ENCODE measurements around the gene MRPS11.
"Not testable (repeated sequence)": the region's sequence is repeated elsewhere in the genome, so short reads cannot be mapped to it uniquely, and the experiment has no call there.

The MRPS11 gene

DNA sequence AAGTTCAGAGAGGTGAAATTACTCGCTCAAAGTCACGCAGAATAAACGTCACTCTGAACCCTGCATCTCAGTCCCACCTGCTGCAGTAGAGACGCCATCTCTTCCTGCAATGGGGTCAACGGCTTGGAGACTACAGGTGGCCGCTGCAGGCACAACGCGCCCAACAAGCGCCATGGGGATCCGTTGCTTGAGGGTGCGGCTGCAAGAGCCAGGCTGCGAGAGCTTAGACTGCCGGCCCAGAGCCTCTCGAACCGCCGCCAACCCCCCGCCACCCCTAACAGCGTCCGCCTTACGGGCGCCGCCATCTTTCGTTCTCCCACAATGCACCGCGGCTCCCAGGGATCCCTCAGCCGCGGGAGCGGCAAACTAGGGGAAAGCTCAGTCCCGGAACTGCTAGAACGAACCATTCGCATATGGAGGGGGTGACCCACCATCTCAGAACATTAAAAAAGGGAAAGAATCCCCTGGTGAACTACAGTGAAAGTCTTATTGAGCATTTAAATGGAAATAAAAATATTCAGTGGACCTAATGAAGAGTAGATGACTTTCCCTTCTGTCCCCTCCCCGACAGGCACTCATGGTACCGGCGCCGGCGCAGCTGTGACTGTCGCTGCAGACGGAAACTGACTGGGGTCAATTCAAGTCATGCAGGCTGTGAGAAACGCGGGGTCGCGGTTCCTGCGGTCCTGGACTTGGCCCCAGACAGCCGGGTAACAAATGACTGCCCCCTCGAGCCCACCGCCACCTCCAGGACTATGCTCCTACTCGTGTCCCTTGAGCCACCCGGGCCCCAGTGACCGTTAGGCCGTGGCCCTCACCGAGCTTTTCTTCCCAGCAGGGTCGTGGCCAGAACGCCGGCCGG lies at the start of gene MRPS11, which contains the start of gene MRPL46:
Gene MRPS11, plus strand, starts transcription at position 636 of the 862 bp plus-strand sequence. Its CDS starts 10 bp downstream, at position 646.
Gene MRPL46, minus strand, starts transcription at position 316 of the 862 bp plus-strand sequence. Its CDS starts 11 bp downstream, at position 305.
- DNase-seq (ENCODE audit: low read depth in 3 of 3, low spot score in 1 of 3) = peak; percentile 74 to 87 (median 74)

DNA sequence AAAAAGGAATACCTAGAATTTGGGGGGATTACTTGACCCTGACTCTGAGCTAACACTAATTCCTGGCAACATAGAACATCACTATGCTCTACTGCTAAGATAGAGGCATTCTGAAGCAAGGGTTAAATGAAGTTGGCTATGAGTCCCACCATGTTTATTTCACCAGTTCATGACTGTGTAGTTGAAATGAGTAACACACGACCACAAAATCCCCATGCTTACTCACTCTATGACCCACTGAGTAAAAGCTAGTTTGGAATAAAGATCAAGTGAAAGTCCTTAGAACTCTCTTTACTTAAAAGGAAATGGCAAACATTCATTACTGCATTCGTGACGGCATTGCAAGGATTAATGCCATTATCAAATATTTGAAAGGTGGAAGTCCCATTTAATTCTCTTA lies 47.7 kb upstream of the MRPS11 start:
- no peak for DNase-seq (ENCODE audit: low read depth in 3 of 3, low spot score in 1 of 3)

DNA sequence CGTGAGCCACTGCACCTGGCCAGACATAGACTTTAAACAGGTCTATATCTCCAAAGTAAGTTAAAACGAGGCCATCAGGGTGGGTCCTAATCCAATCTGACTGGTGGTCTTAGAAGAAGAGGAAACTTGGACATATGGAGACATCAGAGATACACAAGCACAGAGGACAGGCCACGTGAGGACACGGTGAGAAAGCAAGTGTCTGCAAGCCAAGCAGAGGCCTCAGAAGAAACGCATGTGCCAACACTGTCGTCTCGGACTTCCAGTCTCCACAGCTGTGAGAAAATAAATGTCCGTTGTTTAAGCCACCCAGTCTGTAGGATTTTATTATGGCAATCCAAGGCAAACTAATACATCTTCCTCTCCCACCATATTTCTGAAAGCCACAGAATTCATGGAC lies 44.2 kb upstream of the MRPS11 start:
- DNase-seq (ENCODE audit: low read depth in 3 of 3, low spot score in 1 of 3) = no peak

GRCh38 chr15:88426304-88426703 lies 41.2 kb upstream of the MRPS11 start:
- DNase-seq (ENCODE audit: low read depth in 3 of 3, low spot score in 1 of 3) = no peak

GRCh38 chr15:88428053-88428452 lies 39.5 kb upstream of the MRPS11 start:
- DNase-seq (ENCODE audit: low read depth in 3 of 3, low spot score in 1 of 3) = no peak

GRCh38 chr15:88428805-88429605 lies 38.5 kb upstream of the MRPS11 start:
- DNase-seq (ENCODE audit: low read depth in 3 of 3, low spot score in 1 of 3) = no peak

- no peak for DNase-seq (ENCODE audit: low read depth in 3 of 3, low spot score in 1 of 3)
These were observed 37.5 kb upstream of the MRPS11 start for GRCh38 chr15:88430051-88430450.

DNA sequence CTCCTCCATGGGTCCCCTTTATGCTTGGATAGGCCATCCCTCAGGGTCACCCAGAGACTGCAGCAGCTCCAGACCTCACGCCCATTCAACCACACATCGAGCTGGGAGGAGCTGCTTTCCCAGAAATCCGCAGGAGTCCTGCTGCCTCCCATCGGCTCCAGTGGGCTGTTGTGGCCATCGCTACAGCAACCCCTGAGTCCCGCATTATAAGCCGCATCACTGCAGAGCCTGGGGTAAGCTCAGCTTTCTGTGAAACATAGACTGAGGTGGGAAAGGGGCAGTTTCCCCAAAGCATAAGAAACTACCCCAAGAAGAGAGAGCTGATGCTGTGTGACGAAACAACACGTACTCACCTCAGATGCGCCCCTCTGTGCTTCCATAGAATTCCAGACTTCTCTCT lies 36.1 kb upstream of the MRPS11 start:
- DNase-seq (ENCODE audit: low read depth in 3 of 3, low spot score in 1 of 3) = no peak

GRCh38 chr15:88433046-88433685 lies 34.3 kb upstream of the MRPS11 start:
- no peak for DNase-seq (ENCODE audit: low read depth in 3 of 3, low spot score in 1 of 3)

DNA sequence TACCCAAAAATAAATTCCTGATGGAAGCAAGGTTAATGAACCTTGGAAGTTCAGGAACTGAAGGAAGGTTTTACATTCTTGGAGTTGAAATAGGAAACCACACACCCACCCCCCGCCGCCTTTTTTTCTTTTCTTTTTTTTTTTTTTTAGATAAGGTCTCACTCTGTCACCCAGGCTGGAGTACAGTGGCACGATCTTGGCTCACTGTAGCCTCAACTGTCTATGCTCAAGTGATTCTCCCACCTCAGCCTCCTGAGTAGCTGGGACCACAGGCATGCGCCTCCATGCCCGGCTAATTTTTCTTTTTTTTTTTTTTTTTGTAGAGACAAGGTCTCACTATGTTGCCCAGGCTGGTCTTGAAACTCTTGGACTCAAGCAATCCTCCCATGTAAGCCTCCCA lies 33.4 kb upstream of the MRPS11 start:
- DNase-seq (ENCODE audit: low read depth in 3 of 3, low spot score in 1 of 3) = not testable (repeated sequence)

GRCh38 chr15:88438181-88438580 lies 29.3 kb upstream of the MRPS11 start:
- no peak for DNase-seq (ENCODE audit: low read depth in 3 of 3, low spot score in 1 of 3)

DNA sequence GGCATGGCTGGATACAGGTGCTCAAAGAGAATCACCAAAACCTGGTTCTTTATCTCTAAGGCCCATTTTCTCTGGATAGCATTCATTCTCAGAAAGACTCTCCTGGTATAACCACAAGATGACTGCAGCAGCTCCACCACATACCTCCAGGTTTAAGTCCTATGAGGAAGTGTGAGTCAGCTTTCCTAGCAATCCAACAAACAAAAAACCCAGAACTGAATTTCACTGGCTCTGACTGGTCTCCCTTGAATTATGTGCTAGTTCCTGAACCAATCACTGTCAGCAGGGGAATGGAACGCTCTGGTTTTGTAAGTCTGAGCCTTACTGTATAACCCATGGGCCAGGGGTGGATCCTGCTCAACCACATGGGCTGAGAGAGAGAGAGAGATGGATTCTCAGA lies 27.5 kb upstream of the MRPS11 start:
- DNase-seq (ENCODE audit: low read depth in 3 of 3, low spot score in 1 of 3) = no peak

DNA sequence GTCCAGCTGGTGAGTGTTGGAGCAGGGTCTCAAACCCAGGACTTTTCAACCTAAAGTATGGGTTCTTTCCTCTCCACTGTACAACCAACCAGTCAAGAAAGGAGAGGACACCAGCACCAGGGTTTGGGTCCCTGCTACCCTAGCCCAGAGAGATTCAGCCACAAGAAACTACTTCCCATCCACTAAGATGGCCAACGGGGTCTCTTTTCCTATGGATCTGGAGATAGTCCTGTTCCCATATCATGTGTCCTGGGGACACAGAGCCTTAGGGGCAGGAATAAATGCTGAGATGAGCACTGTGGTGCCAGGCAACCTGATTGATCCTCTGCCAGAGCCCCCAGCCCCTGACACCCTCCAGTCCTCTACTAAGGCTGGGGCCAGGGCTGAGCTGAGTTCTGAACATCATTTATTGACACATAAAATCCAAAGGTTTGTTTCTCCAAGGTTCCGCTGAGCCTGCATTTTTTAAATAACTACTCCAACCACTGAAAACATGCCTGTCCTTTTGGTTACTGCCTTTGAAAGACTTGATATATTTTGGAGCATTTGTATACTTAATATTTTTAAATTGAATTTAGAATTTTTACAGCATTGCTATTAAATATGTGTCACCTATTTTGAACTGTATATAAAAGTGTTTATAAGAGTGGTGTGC lies 26.3 kb upstream of the MRPS11 start:
- DNase-seq (ENCODE audit: low read depth in 3 of 3, low spot score in 1 of 3) = no peak

DNA sequence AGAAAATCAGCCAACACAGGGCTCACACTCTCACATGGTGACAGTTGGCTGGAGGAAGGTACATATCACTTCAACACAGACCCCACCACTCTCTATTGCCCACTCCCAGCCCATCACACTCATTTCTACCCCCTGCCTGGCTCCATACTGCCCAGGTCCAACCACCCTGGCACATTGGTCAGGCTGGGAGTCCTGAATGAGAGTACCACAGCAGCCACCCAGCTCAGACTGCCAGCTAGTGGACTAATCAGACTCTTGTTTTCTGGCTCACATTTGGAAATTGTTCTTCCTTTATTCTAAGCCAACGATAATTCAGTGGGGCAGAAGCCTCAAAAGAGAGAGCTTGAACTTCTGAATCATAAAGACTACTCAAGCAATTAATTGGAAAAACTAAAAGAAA lies 20.3 kb upstream of the MRPS11 start:
- DNase-seq (ENCODE audit: low read depth in 3 of 3, low spot score in 1 of 3) = no peak

- no peak for DNase-seq (ENCODE audit: low read depth in 3 of 3, low spot score in 1 of 3)
These were observed 19.8 kb upstream of the MRPS11 start for GRCh38 chr15:88447741-88448140.

DNA sequence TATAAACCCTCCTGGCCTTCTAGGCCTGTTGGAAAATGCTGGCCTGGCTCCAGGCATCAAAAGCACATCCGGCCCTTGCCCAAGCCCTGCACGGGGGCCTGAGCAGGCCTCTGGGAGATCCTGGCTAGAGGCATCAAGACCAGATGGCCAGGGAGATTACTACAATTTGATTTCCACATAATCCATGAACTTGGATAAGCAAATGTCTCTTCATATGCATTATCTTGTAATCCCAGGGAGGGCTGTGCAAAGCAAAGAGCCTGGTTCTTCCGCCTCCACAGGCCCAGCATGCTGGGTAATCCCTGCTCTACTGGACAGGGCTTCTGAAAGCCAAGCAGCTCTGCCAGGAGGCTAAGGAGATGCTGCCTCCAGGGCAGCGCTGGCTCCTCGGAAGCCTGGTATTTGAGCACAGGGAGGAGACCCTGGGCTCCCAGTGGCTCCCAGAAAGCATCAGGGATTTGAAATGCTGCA lies 18.5 kb upstream of the MRPS11 start:
- DNase-seq (ENCODE audit: low read depth in 3 of 3, low spot score in 1 of 3) = no peak

GRCh38 chr15:88449581-88449980 lies 17.9 kb upstream of the MRPS11 start:
- DNase-seq (ENCODE audit: low read depth in 3 of 3, low spot score in 1 of 3) = no peak

GRCh38 chr15:88450125-88450798 lies 17.2 kb upstream of the MRPS11 start:
- peak in 1 of 3 donors; percentile 55 for DNase-seq (ENCODE audit: low read depth in 3 of 3, low spot score in 1 of 3)

DNA sequence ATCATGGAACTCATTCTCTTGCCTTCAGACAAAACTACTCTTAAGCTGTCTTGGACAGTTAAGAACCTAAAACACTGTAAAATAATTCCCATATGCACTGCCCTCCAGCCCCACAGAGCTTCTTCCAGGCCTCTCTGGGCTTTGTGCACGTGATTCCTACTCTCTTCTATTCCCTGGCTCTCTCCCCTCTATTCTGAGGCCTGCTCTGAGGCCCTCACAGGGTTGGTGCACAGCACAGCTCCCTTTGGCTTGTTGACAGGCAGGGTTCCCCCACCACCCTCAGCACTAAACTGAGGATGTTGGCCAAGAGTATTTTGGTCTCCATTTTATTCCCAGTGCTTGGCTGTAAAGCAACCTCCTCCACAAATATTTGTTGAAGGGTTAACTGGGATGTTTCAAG lies 13.9 kb upstream of the MRPS11 start:
- no peak for DNase-seq (ENCODE audit: low read depth in 3 of 3, low spot score in 1 of 3)

DNA sequence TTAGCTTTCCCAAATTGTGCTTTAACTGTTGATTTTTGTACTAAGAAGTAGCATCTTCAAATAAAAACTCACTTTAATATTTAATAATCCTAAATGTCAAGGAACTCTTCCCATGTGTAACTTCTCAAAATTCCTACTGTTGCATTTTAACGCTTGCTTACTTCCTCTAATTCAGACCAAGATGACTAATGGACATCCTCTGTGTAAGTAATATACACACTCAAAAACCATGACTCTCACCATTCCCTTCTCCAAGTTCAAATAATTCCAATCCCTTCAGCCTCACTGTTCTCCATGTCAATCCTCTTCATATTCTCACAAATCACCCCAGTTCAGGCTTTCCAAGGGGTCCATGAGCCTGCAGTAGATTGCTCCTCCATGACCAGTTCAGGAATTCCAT lies 13.3 kb upstream of the MRPS11 start:
- no peak for DNase-seq (ENCODE audit: low read depth in 3 of 3, low spot score in 1 of 3)
